HG03521 (cell line): Measurements from ENCODE around the gene EPHA2.

Experiments used
- ATAC-seq: cut with Tn5 transposase; IDR thresholded peaks from one replicate; pipeline ENCODE4 v1.9.1; 2021; ENCODE audit warnings: mild to moderate bottlenecking, moderate library complexity; ENCODE audit not compliant: unreplicated experiment

EPHA2 gene

GRCh38 chr1:16076031-16076864 lies 79.6 kb downstream of the EPHA2 start:
- ATAC-seq, result no peak

GRCh38 chr1:16075337-16076030 lies 80.4 kb downstream of the EPHA2 start:
- no peak for ATAC-seq
